ENCODE measurements around the gene MPPED2. TPM values are rescaled to one million over a fixed set of nuclear protein-coding genes. Genes with fewer than 3 reads are reported as not detected.

MPPED2 gene
- polyA plus RNA-seq, 3 donors: 0.29 to 0.59 (median 0.52) TPM

DNA sequence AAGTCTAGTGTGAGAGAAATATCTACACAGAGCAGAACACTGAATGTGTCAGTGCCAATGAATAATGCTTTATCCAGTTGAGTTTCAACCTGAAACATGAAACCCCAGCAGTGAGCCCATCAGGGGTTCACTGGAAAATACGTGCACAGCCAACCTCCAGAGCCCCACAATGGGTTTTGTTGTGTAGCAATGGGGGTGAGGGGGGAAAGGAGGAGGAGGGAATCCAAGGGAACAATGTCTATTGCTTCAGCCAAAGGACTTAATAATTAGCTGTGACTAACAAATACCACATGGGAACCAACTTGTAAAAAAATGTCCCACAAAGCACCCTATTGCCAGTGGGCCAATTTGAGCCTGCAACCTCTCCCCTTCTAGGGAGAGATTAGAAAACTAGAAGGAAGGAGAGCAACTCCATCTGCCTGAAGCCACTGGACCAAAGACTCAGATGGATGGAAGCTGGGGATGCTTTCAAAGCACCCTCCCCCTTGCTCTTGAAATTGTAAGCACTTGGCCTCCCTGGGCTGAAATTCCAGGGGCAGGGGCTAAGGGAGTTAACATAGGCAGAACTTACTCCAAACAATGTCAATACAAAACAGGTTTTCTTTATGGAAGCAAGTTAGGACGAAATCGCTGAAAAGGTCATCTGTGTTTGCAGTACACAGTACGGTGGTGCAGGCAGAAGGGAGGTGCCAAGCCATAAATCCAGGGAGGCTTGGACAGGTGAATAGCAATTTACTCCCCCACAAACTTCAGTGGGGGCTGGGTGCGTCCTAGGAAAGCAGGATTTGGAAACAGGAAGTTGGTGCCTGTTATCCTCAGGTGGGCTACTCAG is 163.5 kb downstream of the MPPED2 start:
- Histone ChIP-seq H3K27me3 (ENCODE audit: control insufficient read depth in 2 of 2, insufficient read depth in 2 of 2, low read length in 2 of 2) (no peaks in the 10 kb centered on the region), H2AFZ (ENCODE audit: insufficient read depth, low read depth, low read length, poor library complexity, severe bottlenecking) (no peak overlapping the region), H3K4me2 (replicated peaks; ENCODE audit: extremely low read depth, low read length, poor library complexity, severe bottlenecking) (no peak overlapping the region), H3K36me3 (replicated peaks in 1 of 2; ENCODE audit: control insufficient read depth in 1 of 2, insufficient read depth in 2 of 2, low read length in 2 of 2) (no peaks in the 10 kb centered on the region), H3K9ac (ENCODE audit: insufficient read depth, low read length, poor library complexity, severe bottlenecking) (no peak overlapping the region), H3K4me3 (replicated peaks in 1 of 3; ENCODE audit: low read depth in 2 of 3, low read length in 3 of 3) (no peak overlapping the region), H4K20me1 (ENCODE audit: insufficient read depth, low read length) (no peaks in the 10 kb centered on the region), H3K4me1 (ENCODE audit: control insufficient read depth in 1 of 2, insufficient read depth in 2 of 2, low read length in 2 of 2) (no peaks in the 10 kb centered on the region), H3K79me2 (ENCODE audit: insufficient read depth, low read length) (no peaks in the 10 kb centered on the region), H3K27ac (ENCODE audit: low read depth in 1 of 2, low read length in 2 of 2) (no peak overlapping the region), H3K9me3 (replicated peaks in 1 of 2; ENCODE audit: control insufficient read depth in 1 of 2, insufficient read depth in 1 of 2, low read length in 2 of 2) (no peaks in the 10 kb centered on the region)
- peak overlapping the region in 1 of 7 donors; percentile 71 for H3K27ac Mint-ChIP-seq
- peaks cover 0 to 2% (median 2%) of the 10 kb centered on the region in 3 donors for H3K27me3 Mint-ChIP-seq (ENCODE audit: low read depth in 3 of 3)
- 100% methylated on average over 1 of the region's 5 CpGs for whole genome bisulfite sequencing (ENCODE audit: insufficient coverage)
- TF ChIP-seq, protein P1, sequence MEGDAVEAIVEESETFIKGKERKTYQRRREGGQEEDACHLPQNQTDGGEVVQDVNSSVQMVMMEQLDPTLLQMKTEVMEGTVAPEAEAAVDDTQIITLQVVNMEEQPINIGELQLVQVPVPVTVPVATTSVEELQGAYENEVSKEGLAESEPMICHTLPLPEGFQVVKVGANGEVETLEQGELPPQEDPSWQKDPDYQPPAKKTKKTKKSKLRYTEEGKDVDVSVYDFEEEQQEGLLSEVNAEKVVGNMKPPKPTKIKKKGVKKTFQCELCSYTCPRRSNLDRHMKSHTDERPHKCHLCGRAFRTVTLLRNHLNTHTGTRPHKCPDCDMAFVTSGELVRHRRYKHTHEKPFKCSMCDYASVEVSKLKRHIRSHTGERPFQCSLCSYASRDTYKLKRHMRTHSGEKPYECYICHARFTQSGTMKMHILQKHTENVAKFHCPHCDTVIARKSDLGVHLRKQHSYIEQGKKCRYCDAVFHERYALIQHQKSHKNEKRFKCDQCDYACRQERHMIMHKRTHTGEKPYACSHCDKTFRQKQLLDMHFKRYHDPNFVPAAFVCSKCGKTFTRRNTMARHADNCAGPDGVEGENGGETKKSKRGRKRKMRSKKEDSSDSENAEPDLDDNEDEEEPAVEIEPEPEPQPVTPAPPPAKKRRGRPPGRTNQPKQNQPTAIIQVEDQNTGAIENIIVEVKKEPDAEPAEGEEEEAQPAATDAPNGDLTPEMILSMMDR (IDR thresholded peaks at IDR 0.05): no peak
- H3K4me1 Mint-ChIP-seq: no peaks in the 10 kb centered on the region
- intact Hi-C loops (cut with micrococcal nuclease): no loop called here
- H3K36me3 Mint-ChIP-seq: no peaks in the 10 kb centered on the region
- no peaks in the 10 kb centered on the region for H3K9me3 Mint-ChIP-seq
- H3K4me3 Mint-ChIP-seq: no peak overlapping the region
- no peak for DNase-seq

DNA sequence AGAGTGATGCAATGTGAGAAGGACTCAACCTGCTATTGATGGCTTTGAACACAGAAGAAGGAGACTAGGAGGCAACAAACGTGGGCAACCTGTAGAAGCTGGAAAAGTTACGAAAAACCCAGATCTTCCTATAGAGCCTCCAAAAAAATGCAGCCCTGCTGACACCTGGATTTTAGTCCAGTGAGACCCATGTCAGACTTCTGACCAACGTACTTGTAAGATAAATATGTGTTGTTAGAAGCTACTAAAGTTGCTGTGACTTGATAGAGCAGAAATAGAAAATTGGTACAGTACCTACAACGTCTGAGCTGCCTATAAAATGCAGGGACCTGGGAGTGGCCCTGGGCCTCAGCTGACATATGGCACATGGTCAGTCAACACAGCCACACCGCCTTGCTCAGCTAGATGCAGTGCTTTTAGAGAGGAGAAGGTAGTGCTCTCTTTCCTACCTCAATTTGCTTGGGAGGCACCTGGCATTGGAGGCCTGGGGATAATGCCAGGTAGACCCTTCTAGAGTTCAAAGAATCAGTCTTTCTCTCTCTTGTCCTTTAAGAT is 165.8 kb downstream of the MPPED2 start:
- H3K9me3 Mint-ChIP-seq: no peaks in the 10 kb centered on the region
- no peak overlapping the region for H3K27ac Mint-ChIP-seq
- H3K9ac ChIP-seq (ENCODE audit: insufficient read depth, low read length, poor library complexity, severe bottlenecking): no peak overlapping the region
- H3K4me3 ChIP-seq (replicated peaks in 1 of 3; ENCODE audit: low read depth in 2 of 3, low read length in 3 of 3): no peak overlapping the region
- H2AFZ ChIP-seq (ENCODE audit: insufficient read depth, low read depth, low read length, poor library complexity, severe bottlenecking): no peak overlapping the region
- TF ChIP-seq, protein P1 (IDR thresholded peaks at IDR 0.05): no peak
- H3K36me3 Mint-ChIP-seq: no peaks in the 10 kb centered on the region
- no peak for DNase-seq
- intact Hi-C loops (cut with micrococcal nuclease): no loop called here
- WGBS (ENCODE audit: insufficient coverage): 82% methylated on average over 3 of the region's 5 CpGs
- no peaks in the 10 kb centered on the region for H3K36me3 ChIP-seq (replicated peaks in 1 of 2; ENCODE audit: control insufficient read depth in 1 of 2, insufficient read depth in 2 of 2, low read length in 2 of 2)
- H3K9me3 ChIP-seq (replicated peaks in 1 of 2; ENCODE audit: control insufficient read depth in 1 of 2, insufficient read depth in 1 of 2, low read length in 2 of 2): no peaks in the 10 kb centered on the region
- H3K4me3 Mint-ChIP-seq: no peak overlapping the region
- no peaks in the 10 kb centered on the region for H3K4me1 Mint-ChIP-seq
- H3K79me2 ChIP-seq (ENCODE audit: insufficient read depth, low read length): no peaks in the 10 kb centered on the region
- no peak overlapping the region for H3K4me2 ChIP-seq (replicated peaks; ENCODE audit: extremely low read depth, low read length, poor library complexity, severe bottlenecking)
- no peaks in the 10 kb centered on the region for H4K20me1 ChIP-seq (ENCODE audit: insufficient read depth, low read length)
- H3K27ac ChIP-seq (ENCODE audit: low read depth in 1 of 2, low read length in 2 of 2): no peak overlapping the region
- no peaks in the 10 kb centered on the region for H3K27me3 ChIP-seq (ENCODE audit: control insufficient read depth in 2 of 2, insufficient read depth in 2 of 2, low read length in 2 of 2)
- H3K4me1 ChIP-seq (ENCODE audit: control insufficient read depth in 1 of 2, insufficient read depth in 2 of 2, low read length in 2 of 2): no peaks in the 10 kb centered on the region
- H3K27me3 Mint-ChIP-seq (ENCODE audit: low read depth in 3 of 3): no peaks in the 10 kb centered on the region

All from CD14-positive monocyte (primary cell).